ENCODE data around the gene CRAMP1. TPM values are rescaled to one million over a fixed set of nuclear protein-coding genes. Genes with fewer than 3 reads are reported as not detected.

The CRAMP1 gene
- total RNA-seq, 1 experiment from 2014 or later = 22.9 TPM

- TF ChIP-seq ZFX (IDR thresholded peaks at IDR 0.05) = no peak
- no peak for TF ChIP-seq SRF (IDR thresholded peaks at IDR 0.05; ENCODE audit: low read depth)
- no peak for TF ChIP-seq ELF1 (IDR thresholded peaks at IDR 0.05; ENCODE audit: borderline replicate concordance, low read depth)
- TF ChIP-seq CEBPB (IDR thresholded peaks at IDR 0.05; ENCODE audit: low read depth) = no peak
- TF ChIP-seq MAX (IDR thresholded peaks at IDR 0.05) = no peak
Measured at GRCh38 chr16:1653023-1653422, 40.9 kb downstream of the CRAMP1 start (continued).

GRCh38 chr16:1654505-1655268, 42.5 kb downstream of the CRAMP1 start:
- ChIA-PET POLR2A (no interaction called here), RAD21 (ENCODE audit: low non-redundant PET in 1 of 2, low total read pairs in 2 of 2, uncharacterized antibody in 2 of 2, unreplicated experiment in 2 of 2) (interaction anchor here in 1 of 2 experiments (0.7 kb wide), 1 partner anchor 121 kb away, joined by 3 read pairs; the partner anchor contains the start of gene TMEM204), CTCF (no interaction called here)
- H3K27ac ChIP-seq (ENCODE audit: low read depth, low read length) = no peak overlapping the region
- intact Hi-C loops (cut with micrococcal nuclease) = no loop called here
- no peaks in the 10 kb centered on the region for H3K27me3 ChIP-seq (ENCODE audit: insufficient read depth, low read length)
- ATAC-seq = no peak
- no peak overlapping the region for H3K9ac ChIP-seq (ENCODE audit: low read length)
- no peak overlapping the region for H3K4me2 ChIP-seq (ENCODE audit: low read length)
- H3K4me1 ChIP-seq (ENCODE audit: control insufficient read depth in 1 of 2, insufficient read depth in 2 of 2, low read length in 2 of 2) = no peaks in the 10 kb centered on the region
- no peaks in the 10 kb centered on the region for H3K9me3 ChIP-seq (ENCODE audit: control insufficient read depth in 1 of 2, insufficient read depth in 1 of 2, low read depth in 1 of 2, low read length in 2 of 2)
- BruUV-seq (replicated peaks) = no TSS peak
- DNase-seq (ENCODE audit: low read depth, low spot score) = no peak
- H2AFZ ChIP-seq (ENCODE audit: low read depth, low read length, poor library complexity, severe bottlenecking) = no peak overlapping the region
- no peak overlapping the region for H3K4me3 ChIP-seq (replicated peaks in 1 of 2; ENCODE audit: low read depth in 1 of 2, low read length in 2 of 2)
- 0 out of 2 replicates have a peak, but pooled peaks cover 2% of the 10 kb centered on the region for H3K79me2 ChIP-seq (ENCODE audit: insufficient read depth, low read length)
- H4K20me1 ChIP-seq (ENCODE audit: insufficient read depth) = no peaks in the 10 kb centered on the region; the same call in 1 of the 2 replicates
- H3K9me2 ChIP-seq (ENCODE audit: insufficient read depth) = no peaks in the 10 kb centered on the region
- H3K36me3 ChIP-seq (ENCODE audit: control insufficient read depth in 1 of 2, insufficient read depth in 2 of 2, low read length in 2 of 2) = peaks cover 8 to 28% of the 10 kb centered on the region in 2 experiments; a peak in 3 of 4 replicates
- TF ChIP-seq, protein P1, sequence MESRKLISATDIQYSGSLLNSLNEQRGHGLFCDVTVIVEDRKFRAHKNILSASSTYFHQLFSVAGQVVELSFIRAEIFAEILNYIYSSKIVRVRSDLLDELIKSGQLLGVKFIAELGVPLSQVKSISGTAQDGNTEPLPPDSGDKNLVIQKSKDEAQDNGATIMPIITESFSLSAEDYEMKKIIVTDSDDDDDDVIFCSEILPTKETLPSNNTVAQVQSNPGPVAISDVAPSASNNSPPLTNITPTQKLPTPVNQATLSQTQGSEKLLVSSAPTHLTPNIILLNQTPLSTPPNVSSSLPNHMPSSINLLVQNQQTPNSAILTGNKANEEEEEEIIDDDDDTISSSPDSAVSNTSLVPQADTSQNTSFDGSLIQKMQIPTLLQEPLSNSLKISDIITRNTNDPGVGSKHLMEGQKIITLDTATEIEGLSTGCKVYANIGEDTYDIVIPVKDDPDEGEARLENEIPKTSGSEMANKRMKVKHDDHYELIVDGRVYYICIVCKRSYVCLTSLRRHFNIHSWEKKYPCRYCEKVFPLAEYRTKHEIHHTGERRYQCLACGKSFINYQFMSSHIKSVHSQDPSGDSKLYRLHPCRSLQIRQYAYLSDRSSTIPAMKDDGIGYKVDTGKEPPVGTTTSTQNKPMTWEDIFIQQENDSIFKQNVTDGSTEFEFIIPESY (IDR thresholded peaks at IDR 0.05; ENCODE audit: extremely low read depth, insufficient replicate concordance, low read length) = no peak
- no peak for TF ChIP-seq YY1 (IDR thresholded peaks at IDR 0.05; ENCODE audit: extremely low read depth, insufficient replicate concordance, low read depth, low read length)
- no peak for TF ChIP-seq POLR2AphosphoS5 (IDR thresholded peaks at IDR 0.05; ENCODE audit: low read depth, low read length)
- TF ChIP-seq CBX3 (IDR thresholded peaks at IDR 0.05; ENCODE audit: low read depth) = no peak
- TF ChIP-seq TCF7L2 (IDR thresholded peaks at IDR 0.05; ENCODE audit: borderline replicate concordance, extremely low read depth, insufficient read depth, insufficient read length) = no peak
- no peak for TF ChIP-seq FOSL1 (IDR thresholded peaks at IDR 0.05; ENCODE audit: low read depth)
- TF ChIP-seq CTCF (IDR thresholded peaks at IDR 0.05 in 2 of 3, conservative IDR thresholded peaks at IDR 0.05 in 1 of 3; ENCODE audit: borderline replicate concordance in 1 of 3, insufficient read depth in 1 of 3, low read depth in 2 of 3, low read length in 2 of 3) = no peak
- TF ChIP-seq SP1 (IDR thresholded peaks at IDR 0.05; ENCODE audit: low read depth) = no peak
- no peak for TF ChIP-seq CEBPB (IDR thresholded peaks at IDR 0.05; ENCODE audit: low read depth)
- TF ChIP-seq EZH2 (IDR thresholded peaks at IDR 0.05) = no peak
- no peak for TF ChIP-seq EZH2phosphoT487 (IDR thresholded peaks at IDR 0.05; ENCODE audit: borderline replicate concordance)
- no peak for TF ChIP-seq POLR2A (IDR thresholded peaks at IDR 0.05; ENCODE audit: borderline replicate concordance, extremely low read depth, insufficient read depth, insufficient read length)
- no peak for TF ChIP-seq SIN3A (IDR thresholded peaks at IDR 0.05; ENCODE audit: low read depth)
- TF ChIP-seq RAD21 (IDR thresholded peaks at IDR 0.05; ENCODE audit: low read depth) = no peak
- TF ChIP-seq EGR1 (IDR thresholded peaks at IDR 0.05; ENCODE audit: low read depth) = no peak
- TF ChIP-seq, protein P2, sequence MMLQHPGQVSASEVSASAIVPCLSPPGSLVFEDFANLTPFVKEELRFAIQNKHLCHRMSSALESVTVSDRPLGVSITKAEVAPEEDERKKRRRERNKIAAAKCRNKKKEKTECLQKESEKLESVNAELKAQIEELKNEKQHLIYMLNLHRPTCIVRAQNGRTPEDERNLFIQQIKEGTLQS (IDR thresholded peaks at IDR 0.05) = no peak
